ENCODE measurements around the gene HIBCH. TPM values are rescaled to one million over a fixed set of nuclear protein-coding genes. Genes with fewer than 3 reads are reported as not detected.
"Not testable (repeated sequence)": the region's sequence is repeated elsewhere in the genome, so short reads cannot be mapped to it uniquely, and the experiment has no call there.

Gene HIBCH
- total and polyA plus RNA-seq, 4 donors, result 20.2 to 65.2 (median 32.8) TPM

GRCh38 chr2:190158798-190159434, 160.7 kb downstream of the HIBCH start:
- Histone ChIP-seq H3K27me3 (ENCODE audit: control insufficient read depth in 4 of 4, insufficient read depth in 4 of 4, low read length in 3 of 4) (no peaks in the 10 kb centered on the region), H3K9me3 (ENCODE audit: control insufficient read depth in 4 of 4, low read length in 3 of 4) (no peaks in the 10 kb centered on the region), H3K4me1 (ENCODE audit: control insufficient read depth in 4 of 4, insufficient read depth in 4 of 4, low read length in 3 of 4) (no peaks in the 10 kb centered on the region), H3K4me3 (ENCODE audit: low read depth in 1 of 3, low read length in 3 of 3) (no peak overlapping the region), H3K9ac (ENCODE audit: low read depth in 1 of 2, low read length in 2 of 2) (no peak overlapping the region), H3K27ac (ENCODE audit: low read depth in 1 of 2, low read length in 2 of 2) (no peak overlapping the region), H3K36me3 (ENCODE audit: control insufficient read depth in 4 of 4, insufficient read depth in 3 of 4, low read depth in 1 of 4, low read length in 3 of 4) (no peaks in the 10 kb centered on the region)
- DNase-seq (ENCODE audit: low spot score), result no peak
- TF ChIP-seq YY1 (IDR thresholded peaks at IDR 0.05) (no peak), HNF4G (IDR thresholded peaks at IDR 0.05) (no peak), HNF4A (conservative IDR thresholded peaks at IDR 0.05) (no peak), MAX (IDR thresholded peaks at IDR 0.05) (no peak), NR2F2 (IDR thresholded peaks at IDR 0.05) (no peak), TAF1 (conservative IDR thresholded peaks at IDR 0.05) (no peak), EGR1 (IDR thresholded peaks at IDR 0.05; ENCODE audit: low read depth in 2 of 2) (no peak), FOXA2 (IDR thresholded peaks at IDR 0.05) (no peak), RAD21 (IDR thresholded peaks at IDR 0.05) (no peak), JUND (IDR thresholded peaks at IDR 0.05) (no peak)
- TF ChIP-seq, protein P1, sequence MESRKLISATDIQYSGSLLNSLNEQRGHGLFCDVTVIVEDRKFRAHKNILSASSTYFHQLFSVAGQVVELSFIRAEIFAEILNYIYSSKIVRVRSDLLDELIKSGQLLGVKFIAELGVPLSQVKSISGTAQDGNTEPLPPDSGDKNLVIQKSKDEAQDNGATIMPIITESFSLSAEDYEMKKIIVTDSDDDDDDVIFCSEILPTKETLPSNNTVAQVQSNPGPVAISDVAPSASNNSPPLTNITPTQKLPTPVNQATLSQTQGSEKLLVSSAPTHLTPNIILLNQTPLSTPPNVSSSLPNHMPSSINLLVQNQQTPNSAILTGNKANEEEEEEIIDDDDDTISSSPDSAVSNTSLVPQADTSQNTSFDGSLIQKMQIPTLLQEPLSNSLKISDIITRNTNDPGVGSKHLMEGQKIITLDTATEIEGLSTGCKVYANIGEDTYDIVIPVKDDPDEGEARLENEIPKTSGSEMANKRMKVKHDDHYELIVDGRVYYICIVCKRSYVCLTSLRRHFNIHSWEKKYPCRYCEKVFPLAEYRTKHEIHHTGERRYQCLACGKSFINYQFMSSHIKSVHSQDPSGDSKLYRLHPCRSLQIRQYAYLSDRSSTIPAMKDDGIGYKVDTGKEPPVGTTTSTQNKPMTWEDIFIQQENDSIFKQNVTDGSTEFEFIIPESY (IDR thresholded peaks at IDR 0.05), result no peak
- TF ChIP-seq, protein P2, sequence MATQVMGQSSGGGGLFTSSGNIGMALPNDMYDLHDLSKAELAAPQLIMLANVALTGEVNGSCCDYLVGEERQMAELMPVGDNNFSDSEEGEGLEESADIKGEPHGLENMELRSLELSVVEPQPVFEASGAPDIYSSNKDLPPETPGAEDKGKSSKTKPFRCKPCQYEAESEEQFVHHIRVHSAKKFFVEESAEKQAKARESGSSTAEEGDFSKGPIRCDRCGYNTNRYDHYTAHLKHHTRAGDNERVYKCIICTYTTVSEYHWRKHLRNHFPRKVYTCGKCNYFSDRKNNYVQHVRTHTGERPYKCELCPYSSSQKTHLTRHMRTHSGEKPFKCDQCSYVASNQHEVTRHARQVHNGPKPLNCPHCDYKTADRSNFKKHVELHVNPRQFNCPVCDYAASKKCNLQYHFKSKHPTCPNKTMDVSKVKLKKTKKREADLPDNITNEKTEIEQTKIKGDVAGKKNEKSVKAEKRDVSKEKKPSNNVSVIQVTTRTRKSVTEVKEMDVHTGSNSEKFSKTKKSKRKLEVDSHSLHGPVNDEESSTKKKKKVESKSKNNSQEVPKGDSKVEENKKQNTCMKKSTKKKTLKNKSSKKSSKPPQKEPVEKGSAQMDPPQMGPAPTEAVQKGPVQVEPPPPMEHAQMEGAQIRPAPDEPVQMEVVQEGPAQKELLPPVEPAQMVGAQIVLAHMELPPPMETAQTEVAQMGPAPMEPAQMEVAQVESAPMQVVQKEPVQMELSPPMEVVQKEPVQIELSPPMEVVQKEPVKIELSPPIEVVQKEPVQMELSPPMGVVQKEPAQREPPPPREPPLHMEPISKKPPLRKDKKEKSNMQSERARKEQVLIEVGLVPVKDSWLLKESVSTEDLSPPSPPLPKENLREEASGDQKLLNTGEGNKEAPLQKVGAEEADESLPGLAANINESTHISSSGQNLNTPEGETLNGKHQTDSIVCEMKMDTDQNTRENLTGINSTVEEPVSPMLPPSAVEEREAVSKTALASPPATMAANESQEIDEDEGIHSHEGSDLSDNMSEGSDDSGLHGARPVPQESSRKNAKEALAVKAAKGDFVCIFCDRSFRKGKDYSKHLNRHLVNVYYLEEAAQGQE (IDR thresholded peaks at IDR 0.05), result no peak
- WGBS, result 89% methylated on average over 3 of the region's 3 CpGs

DNA sequence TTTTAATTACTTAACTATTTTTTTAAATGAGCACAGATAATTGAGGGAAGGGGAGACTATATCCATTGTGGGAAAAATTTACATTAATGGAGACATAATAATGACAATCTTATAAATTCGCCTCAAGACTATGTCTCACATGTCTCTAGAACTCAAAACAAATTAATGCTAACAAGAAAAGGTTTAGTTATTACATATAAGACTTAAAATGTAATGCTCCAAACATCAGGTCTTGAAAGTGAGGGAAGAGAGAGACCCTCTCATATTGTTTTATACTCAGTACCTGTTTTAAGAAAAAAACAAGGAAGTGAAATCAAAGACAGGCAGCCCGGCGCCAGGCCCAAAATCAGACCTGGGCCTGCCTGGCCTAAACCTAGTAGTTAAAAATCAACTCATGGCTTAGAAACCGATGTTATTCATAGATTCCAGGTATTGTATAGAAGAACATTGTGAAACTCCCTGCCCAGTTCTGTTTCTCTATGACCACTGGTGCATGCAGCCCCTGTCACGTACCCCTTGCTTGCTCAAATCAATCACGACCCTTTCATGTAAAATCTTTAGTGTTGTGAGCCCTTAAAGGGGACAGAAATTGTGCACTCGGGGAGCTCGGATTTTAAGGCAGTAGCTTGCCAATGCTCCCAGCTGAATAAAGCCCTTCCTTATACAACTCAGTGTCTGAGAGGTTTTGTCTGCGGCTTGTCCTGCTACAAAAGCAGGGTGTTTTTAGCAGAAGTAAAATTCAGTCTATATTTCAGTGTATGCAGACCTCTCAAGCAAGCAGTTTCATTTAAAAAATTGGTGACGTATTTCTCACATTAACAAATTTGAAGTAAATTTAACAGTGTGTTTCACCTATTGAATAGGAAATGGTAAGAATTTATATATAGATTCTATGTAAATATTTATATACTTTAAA, 161.8 kb downstream of the HIBCH start:
- not testable (repeated sequence) for H3K27me3 ChIP-seq (ENCODE audit: control insufficient read depth in 4 of 4, insufficient read depth in 4 of 4, low read length in 3 of 4); H3K9ac ChIP-seq (ENCODE audit: low read depth in 1 of 2, low read length in 2 of 2)
- 90% methylated on average over 10 of the region's 10 CpGs for WGBS

More for the DNA sequence above, 161.8 kb downstream of the HIBCH start:
- not testable (repeated sequence) for H3K27ac ChIP-seq (ENCODE audit: low read depth in 1 of 2, low read length in 2 of 2); DNase-seq (ENCODE audit: low spot score); H3K9me3 ChIP-seq (ENCODE audit: control insufficient read depth in 4 of 4, low read length in 3 of 4); H3K36me3 ChIP-seq (ENCODE audit: control insufficient read depth in 4 of 4, insufficient read depth in 3 of 4, low read depth in 1 of 4, low read length in 3 of 4); H3K4me3 ChIP-seq (ENCODE audit: low read depth in 1 of 3, low read length in 3 of 3); H3K4me1 ChIP-seq (ENCODE audit: control insufficient read depth in 4 of 4, insufficient read depth in 4 of 4, low read length in 3 of 4)

Data from liver (tissue), 9 donors.